GM18498 (cell line): Measurements from ENCODE around the gene EIF1B.

Source experiments
- ATAC-seq: cut with Tn5 transposase; IDR thresholded peaks from one replicate; pipeline ENCODE4 v1.9.1; 2021; ENCODE audit warnings: mild to moderate bottlenecking, moderate library complexity; ENCODE audit not compliant: unreplicated experiment

EIF1B gene

DNA sequence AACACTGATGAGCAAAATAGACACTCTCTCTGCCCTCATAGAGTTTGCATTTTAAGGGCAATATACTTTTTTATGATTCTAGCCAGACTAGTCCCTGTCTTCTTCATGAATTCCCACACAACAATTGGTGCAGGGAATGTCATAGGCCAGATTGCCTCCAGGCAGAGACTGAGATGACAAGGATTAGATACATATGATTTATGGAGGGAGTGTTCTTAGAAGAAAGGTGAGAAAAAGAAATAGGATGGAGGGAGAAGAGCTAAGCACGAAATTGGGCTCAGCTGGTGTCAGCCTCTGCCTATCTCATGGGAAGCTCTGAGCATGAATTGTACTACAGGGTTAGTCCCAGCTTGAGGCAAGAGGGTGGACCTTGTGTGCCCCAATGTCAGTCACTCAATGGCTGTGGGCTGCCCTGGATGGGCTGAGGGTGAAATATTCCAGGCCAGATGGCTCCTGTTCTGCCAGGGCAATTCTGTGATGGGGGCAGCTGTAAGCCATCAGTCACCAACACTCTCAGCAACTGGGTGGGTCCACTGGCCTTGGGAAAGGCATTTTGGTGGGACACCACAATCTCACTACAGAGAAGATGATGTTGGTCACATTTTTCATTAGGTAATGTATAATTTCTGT is 31.1 kb downstream of the EIF1B start:
- no peak for ATAC-seq

GRCh38 chr3:40341671-40342070 is 32.2 kb downstream of the EIF1B start:
- ATAC-seq: no peak

DNA sequence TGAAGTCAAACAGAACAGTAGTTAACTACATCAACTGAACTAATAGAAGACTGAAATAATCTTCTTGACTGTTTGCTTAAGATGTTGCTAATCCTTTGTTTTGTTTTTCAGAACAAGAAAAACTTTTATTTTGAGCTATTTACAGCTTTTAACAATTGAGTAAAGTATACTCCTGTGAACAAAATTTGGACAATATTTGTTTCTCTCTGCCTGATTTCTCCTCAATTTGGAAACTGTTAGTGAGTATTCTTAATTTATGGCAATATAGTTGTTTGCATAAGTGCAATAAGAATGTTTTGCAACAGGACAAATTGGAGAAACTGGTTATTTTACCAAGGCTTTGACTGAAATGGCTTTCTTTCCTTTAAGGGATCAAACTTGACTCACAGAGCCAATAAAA is 41.0 kb downstream of the EIF1B start:
- no peak for ATAC-seq

DNA sequence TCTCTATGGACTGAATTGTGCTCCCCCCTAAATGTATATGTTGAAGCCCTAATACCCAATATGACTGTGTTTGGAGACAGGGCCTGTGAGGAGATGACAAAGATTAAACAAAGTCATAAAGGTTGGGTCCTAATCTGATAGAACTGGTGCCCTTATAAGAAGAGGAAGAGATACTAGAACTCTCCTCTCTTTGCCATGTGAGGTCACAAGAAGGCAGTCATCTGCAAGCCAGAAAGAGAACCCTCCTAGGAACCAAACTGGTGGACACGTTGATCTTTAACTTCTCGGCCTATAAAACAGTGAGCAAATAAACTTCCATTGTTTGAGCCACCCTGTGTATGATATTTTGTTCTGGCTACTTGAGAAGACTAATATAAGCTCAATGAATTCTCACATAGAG is 45.9 kb downstream of the EIF1B start:
- no peak for ATAC-seq

- no peak for ATAC-seq
These were observed 48.9 kb downstream of the EIF1B start for GRCh38 chr3:40358454-40358853.
